NCI-H2107 (cell line): ENCODE data around the gene ZNF543.
"Not testable (repeated sequence)": the region's sequence is repeated elsewhere in the genome, so short reads cannot be mapped to it uniquely, and the experiment has no call there.

Experiments used
- DNase-seq: peaks from one replicate; lab custom pipeline; 2025; lab: John Stamatoyannopoulos, UW

The ZNF543 gene

DNA sequence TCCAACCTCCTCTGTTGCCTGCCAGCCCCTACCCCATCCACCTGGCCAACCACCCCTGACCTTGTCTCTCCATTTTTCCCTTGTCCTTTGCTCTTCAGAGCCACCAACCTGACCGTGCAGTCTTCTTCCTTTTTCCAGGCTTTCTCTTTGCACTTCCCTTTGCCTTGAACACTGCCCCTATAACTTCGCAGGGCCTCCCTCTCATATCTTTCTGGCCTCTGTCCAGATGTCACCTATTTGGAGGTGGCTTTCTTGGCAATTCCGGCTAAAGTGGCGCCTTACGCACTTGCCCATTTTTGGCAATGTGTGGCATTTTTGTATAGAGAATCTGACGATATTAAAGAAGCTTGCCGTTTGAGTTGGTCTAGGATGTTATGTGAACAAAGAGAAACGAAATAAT is 844 bp downstream of the ZNF543 start:
- no peak for DNase-seq

DNA sequence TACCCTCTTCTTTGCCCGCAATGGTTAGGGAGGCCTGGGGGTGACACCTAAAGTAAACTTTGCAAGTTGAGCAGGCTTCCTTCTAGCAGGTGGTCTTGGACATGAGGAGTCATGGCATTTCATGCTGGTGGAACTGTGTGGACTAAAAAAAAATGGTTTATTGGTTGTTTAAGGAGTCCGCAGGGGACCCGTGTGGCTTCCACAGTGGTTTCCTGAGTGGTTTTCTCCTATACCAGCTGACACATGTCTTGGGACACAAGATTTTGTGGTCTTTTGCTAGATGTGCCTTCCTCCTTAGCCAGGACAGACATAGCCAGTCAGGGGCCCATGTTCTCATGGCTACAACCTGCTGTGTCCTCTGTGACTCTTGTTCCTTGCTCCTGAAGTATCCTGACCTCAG is 1.5 kb downstream of the ZNF543 start:
- DNase-seq = no peak

DNA sequence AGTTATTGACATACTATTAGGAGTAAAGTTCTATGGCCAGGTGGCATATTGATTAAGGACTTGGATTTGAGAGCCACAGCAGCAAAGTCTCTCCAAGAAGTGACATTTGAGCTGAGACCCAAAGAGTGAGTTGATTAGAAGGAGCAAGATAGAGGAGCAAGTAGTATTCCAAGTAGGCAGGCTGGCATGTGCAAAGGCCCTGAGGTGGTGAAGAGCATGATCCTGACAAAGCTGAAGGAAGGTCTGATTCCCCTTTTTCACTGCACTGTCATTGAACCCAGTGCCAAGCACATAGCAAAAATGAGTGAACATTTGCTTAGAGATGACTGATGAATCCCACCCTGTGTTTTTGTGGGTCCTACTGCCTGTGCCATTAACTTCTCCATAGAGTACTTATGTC is 4.7 kb downstream of the ZNF543 start:
- DNase-seq = no peak

DNA sequence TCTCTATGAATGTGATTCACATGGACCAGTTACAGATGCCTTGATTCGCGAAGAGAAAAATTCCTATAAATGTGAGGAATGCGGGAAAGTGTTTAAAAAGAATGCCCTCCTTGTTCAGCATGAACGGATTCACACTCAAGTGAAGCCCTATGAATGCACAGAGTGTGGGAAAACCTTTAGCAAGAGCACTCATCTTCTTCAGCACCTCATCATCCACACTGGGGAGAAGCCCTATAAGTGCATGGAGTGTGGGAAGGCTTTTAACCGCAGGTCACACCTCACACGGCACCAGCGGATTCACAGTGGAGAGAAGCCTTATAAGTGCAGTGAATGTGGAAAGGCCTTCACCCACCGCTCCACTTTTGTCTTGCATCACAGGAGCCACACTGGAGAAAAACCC is 7.7 kb downstream of the ZNF543 start:
- no peak for DNase-seq

DNA sequence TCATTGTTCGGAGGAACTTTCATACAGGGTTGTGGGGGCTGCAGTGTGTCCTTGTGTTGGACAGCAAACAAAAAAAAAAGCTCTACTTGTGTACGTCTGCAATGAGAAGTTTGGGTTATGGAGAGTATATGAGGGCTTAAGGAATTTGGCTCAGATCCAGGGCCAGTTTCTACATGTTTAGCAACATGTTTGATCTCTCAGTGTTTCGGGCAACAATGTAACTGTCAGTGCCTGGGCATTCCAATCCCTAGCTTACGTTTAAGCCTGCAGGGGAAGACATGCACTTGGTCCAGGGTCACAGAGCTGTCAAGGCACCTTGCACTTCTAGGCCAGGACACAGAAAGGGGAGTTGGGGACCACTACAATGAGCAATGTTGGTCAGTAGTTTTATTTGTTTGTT is 13.9 kb downstream of the ZNF543 start:
- no peak for DNase-seq

DNA sequence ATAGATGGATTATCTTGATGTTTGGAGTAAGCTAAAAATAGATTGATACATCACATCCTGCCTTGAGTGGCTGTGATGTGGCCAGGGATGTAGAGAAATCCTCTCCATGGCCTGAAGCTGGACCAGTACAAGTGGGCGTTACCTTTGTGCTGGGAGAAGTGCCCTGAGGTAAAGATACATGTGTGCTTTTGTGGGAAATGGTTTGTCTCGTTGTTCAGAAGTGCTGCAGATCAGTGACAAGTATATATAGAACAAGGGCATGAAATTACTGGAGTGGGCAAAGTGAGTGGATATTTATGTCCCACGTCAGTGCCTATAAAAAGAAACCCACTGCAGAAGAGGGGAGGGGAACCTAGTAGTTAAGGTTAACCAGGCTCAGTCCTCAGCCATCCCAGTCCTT is 18.6 kb downstream of the ZNF543 start:
- DNase-seq = no peak

DNA sequence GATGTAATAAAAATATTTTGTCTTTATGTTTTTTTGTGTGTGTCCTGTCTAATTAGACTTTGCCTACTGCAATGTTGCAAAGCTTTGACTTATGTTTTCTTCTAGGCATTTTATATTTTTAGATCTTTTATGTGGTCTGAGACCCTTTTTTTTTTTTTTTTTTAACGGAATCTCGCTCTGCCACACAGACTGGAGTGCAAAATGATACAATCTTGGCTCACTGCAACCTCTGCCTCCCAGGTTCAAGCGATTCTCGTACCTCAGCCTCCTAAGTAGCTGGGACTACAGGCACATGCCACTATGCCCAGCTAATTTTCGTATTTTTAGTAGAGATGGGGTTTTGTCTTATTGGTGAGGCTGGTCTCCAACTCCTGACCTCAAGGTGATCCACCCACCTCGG is 22.3 kb downstream of the ZNF543 start:
- DNase-seq = no peak

DNA sequence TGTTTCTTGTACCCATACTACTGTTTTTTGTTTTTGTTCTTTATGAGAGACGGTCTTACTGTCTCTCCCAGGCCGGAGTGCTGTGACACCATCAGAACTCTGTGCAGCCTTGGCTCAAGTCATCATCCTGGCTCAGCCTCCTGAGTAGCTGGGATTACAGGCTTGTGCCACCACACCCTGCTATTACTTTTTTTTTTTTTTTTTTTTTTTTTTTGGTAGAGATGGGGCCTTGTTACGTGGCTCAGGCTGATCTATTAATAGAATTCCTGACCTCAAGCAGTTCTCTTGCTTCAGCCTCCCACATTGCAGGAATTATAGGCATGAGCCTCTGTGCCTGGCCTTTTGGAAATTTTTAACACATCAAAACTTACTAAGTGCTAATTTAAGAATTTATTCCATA is 27.9 kb downstream of the ZNF543 start:
- DNase-seq = no peak

DNA sequence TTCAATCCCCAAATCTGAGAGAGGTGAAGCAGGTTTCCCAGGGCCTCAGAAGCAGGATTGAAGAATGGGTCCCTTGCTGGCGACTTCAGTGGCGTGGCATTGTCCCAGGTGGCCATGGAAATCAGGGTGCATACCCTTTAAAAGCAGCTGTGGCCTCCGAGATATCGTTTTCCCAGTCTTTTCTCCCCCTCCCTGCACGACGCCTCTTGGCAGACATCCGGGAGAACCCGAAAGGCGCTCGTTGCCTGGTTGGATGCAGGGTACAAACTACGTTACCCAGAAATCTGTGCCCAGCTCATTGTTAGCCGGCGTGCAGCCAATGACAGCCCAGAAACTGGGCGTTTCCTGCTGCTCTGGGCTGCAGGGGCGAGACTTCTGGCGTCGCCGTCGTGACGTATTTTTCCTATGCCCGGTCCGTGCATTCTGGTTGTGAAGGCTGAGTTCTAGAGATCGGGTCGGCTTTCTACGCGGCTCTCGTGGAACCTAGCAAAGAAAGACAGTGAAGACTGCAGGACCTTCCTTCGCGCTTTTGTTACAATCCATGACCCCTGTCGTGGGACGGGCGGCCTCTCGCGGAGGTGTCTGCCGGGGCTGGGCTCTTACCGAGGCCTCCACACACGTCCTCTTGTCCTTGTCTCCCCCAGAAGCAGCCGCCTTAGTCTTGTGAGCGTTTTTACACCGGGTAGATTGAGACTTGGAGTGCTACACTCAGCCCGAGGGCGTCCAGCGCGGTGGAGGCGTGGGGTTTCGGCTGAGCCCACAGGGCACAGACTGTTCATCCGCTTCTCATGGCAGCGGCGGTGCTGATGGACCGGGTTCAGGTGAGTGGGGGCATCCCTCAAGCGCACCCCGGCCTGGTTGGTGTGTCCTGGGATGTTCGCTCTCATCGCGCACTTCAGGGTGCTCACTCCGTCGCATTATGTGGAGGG is 30.9 kb downstream of the ZNF543 start, which contains the start of gene ZNF304:
Gene ZNF304 (plus strand): TSS at position 395 of the 929 bp plus-strand sequence. CDS start 394 bp downstream, at position 789.
- peak; percentile 79 for DNase-seq

DNA sequence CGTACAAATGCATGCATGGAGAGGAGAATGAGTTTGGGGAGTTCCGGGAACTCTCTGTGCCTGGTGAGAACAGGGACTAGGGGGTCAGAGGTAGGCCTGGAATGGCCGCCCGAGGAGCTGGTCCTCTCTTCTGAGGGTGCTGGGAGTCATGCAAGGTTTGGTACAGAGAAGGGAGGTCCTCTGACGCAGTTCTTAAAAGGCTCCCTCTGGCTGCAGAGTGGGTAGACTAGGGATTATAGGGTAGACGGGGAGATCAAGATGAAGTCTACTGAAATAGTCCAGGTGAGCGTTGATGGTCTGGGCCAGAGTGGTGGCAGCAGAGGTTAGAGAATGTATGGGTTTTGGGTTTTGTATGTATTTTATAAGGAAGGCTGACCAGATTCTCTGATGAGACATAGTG is 31.6 kb downstream of the ZNF543 start:
- DNase-seq = no peak

DNA sequence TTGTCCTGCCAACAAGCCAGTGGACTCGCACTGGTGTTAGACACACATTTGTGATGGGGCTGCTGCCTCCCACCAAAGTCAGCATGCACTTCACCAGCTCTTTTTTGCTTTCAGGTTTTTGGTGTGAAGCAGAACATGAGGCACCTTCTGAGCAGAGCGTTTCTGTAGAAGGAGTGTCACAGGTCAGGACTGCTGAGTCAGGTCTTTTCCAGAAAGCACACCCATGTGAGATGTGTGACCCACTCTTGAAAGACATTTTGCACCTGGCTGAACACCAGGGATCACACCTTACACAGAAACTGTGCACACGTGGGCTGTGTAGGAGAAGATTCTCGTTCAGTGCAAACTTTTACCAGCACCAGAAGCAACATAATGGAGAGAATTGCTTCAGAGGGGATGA is 35.6 kb downstream of the ZNF543 start:
- DNase-seq = no peak

DNA sequence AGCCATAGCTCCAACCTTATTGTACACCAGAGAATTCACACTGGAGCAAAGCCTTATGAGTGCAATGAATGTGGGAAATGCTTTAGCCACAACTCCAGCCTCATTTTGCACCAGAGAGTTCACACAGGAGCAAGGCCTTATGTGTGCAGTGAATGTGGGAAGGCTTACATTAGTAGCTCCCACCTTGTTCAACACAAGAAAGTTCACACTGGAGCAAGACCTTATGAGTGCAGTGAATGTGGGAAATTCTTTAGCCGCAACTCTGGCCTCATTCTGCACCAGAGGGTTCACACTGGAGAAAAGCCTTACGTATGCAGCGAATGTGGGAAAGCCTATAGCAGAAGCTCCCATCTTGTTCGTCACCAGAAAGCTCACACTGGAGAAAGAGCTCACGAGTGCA is 37.1 kb downstream of the ZNF543 start:
- DNase-seq = no peak

DNA sequence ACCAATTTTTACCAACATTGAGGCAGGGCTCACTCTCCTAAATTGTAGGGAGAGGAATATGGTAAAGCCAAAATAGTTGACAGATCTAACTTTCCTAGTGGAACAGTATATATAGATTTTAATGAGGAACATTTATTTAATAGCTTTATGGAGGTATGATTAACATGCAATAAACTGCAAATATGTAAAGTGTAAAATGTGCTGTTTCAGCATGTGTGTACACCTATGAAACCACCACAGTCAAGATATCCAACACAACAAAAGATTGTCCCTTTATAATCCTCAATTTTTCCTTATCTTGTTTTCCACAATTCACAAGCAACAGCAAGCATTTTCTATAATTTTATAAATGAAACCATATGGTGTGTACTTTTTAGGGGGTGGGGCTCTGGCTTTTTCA is 39.0 kb downstream of the ZNF543 start:
- DNase-seq = no peak

DNA sequence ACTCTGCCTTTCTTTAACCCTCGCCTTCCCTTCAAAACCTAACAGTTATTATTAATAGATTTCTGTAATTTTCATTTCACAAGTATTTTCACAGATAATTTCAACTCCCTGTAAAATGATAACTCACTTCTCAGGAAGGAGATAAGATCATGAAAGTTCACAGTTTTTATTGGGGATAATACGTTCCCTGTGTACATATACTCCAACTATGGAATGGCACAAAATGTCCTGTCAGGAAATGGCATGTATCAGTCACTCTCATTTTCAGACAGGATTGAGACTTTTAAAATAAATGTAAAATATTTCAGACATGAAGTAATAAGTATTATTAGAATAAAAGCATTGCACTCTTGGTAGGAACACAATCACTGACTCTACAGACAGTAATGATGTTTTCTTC is 42.1 kb downstream of the ZNF543 start:
- no peak for DNase-seq

DNA sequence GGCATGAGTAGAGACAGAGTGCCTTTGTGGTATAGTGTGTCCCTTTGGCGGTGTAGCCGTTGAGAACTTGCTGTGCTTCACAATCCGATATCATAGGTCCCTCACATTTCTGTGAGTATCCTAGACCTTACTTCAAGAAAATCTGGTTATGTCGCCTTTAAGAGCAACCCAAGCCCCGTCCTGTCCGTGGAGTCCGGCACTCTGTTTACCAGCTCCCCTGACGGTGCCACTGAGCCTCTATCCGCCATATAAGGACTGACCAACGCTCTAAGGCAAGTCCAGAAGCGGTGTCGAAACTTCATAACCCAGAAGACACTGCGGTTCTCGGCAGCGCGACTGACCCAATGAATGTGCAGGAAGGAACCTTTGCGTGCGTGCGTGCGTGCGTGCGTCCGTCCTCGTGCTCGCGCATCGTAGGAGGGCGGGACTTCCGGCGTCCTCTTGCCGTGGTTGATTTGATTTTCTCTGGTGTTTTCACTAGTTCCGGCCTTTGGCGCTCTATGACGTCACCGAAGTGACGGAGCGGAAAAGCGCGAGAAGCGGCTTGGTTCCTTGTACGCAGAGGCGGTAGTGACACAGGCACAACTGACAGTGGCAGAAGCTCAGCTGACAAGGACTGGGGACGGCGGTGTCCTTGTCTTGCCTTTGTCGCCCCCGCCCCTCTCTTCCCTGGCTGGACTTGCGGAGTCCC is 42.9 kb downstream of the ZNF543 start, which contains the start of the genes TRAPPC2B and ZNF547:
Gene TRAPPC2B (plus strand): TSS at position 555 of the 691 bp plus-strand sequence. CDS start 1,283 bp downstream, outside the sequence.
Gene ZNF547 (plus strand): TSS at position 555 of the 691 bp plus-strand sequence. CDS start 5,005 bp downstream, outside the sequence.
- DNase-seq = peak; percentile 97

DNA sequence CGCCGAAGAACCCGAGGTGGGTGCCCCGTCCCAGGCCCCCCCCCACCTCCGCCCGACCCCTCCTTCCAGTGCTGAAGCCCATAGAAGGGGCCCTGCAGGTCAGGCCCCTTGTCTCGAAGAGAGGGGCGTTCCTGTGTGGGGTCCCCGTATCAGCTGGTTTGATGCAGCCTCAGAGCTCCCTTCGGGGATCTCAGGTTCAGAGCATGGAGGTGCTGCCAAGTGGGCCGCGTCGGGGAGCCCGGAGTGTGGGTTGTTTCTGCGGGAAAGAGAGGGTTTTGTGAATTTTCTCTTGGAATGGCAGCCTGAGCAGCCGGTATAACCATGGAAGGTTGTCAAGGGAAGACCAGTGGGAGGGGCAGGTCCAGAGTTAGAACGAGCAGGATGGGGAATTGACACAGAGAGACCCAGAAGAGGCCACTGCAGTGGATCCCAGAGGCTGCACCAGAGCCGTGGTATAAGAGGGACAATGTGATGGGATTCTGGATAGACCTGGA is 43.5 kb downstream of the ZNF543 start:
- DNase-seq = no peak

DNA sequence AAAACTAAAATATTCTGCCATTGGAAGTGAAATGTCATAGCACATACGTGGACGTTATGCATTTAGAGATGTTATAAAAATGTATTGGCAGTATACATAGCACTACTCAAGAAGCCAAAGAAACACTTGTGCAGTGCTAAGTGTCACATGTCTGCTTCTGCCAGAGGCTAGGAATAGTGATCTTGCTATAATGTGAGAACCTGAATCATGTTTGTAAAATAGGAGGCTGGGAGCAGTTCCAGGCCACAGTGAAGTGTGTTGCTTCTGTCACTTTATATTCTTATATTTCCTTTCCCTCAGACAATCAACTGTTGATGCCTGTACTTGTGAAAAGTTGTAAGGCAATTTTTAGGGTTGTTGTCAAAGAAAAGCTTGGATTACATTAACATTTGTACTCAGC is 46.5 kb downstream of the ZNF543 start:
- no peak for DNase-seq

DNA sequence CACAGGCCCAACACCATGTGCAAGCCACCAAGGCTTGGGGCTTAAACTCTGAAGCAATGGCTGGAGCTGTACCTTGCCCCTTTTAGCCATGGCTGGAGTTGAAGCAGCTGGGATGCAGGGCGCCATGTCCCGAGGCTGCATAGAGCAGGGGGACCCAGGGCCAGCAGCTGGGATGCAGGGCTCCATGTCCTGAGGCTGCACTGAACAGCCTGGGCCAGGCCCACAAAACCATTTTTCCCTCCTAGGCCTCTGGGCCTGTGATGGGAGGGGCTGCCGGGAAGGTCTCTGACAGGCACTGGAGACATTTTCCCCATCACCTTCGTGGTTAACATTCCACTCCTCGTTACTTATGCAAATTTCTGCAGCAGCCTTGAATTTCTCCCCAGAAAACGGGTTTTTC is 53.9 kb downstream of the ZNF543 start:
- DNase-seq = no peak

DNA sequence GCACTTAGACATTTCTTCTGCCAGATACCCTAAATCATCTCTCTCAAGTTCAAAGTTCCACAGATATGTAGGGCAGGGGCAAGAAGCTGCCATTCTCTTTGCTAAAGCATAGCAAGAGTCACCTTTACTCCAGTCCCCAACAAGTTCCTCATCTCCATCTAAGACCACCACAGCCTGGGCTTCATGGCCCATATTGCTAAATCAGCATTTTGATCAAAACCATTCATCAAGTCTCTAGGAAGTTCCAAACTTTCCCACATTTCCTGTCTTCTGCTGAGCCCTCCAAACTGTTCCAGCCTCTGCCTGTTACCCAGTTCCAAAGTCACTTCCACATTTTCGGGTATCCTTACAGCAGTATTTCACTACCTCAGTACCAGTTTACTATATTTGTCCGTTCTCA is 54.4 kb downstream of the ZNF543 start:
- not testable (repeated sequence) for DNase-seq

DNA sequence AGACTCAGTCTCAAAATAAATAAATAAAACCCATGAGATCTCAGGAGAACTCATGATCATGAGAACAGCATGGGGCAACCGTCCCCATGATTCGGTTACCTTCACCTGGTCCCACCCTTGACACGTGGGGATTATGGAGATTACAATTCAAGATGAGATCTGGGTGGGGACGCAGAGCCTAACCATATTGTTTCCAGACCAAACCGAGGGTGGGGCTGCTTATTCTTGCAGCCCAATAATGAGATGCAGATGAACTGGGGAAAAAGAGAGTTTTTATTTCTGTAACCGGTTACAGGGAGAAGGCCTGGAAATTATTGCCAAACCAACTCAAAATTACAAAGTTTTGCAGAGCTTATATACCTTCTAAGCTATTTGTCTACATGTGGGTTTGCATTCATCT is 55.9 kb downstream of the ZNF543 start:
- DNase-seq = no peak

DNA sequence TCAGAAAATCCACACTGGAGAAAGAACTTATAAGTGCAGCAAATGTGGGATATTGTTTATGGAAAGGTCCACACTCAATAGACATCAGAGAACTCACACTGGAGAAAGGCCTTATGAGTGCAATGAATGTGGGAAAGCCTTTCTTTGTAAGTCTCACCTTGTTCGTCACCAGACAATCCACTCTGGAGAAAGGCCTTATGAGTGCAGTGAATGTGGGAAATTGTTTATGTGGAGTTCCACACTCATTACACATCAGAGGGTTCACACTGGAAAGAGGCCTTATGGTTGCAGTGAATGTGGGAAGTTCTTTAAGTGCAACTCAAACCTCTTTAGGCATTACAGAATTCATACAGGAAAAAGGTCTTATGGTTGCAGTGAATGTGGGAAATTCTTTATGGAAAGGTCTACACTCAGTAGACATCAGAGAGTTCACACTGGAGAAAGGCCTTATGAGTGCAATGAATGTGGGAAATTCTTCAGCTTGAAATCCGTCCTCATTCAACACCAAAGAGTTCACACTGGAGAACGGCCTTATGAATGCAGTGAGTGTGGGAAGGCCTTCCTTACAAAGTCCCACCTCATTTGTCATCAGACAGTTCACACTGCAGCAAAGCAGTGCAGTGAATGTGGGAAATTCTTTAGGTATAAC is 57.4 kb downstream of the ZNF543 start:
- DNase-seq = no peak
